Measurements from ENCODE around the gene GDF11.
A peak's percentile ranks its signal among the peaks of the same experiment; 100 is the strongest.

GDF11 gene

GRCh38 chr12:55724226-55724939, 18.5 kb upstream of the GDF11 start:
- DNase-seq = peak; percentile 75

- no peak for DNase-seq
Measured at GRCh38 chr12:55724940-55725309, 18.0 kb upstream of the GDF11 start.

GRCh38 chr12:55725556-55725955, 17.4 kb upstream of the GDF11 start:
- no peak for DNase-seq

GRCh38 chr12:55726971-55727370, 16.0 kb upstream of the GDF11 start:
- no peak for DNase-seq

- DNase-seq = no peak
Measured at GRCh38 chr12:55727643-55728185, 15.2 kb upstream of the GDF11 start.

GRCh38 chr12:55728186-55728938, 14.6 kb upstream of the GDF11 start:
- DNase-seq = no peak

- DNase-seq = peak; percentile 84
Measured at GRCh38 chr12:55728939-55729818, 13.7 kb upstream of the GDF11 start, which contains the start of gene CD63. TSS of gene CD63 (minus strand) at chr12:55729009. CDS start at chr12:55728341, 668 bp downstream.

GRCh38 chr12:55729819-55730818, 12.8 kb upstream of the GDF11 start:
- DNase-seq = peak; percentile 61

GRCh38 chr12:55732288-55732687, 10.6 kb upstream of the GDF11 start:
- no peak for DNase-seq

GRCh38 chr12:55733021-55733555, 9.8 kb upstream of the GDF11 start:
- no peak for DNase-seq

GRCh38 chr12:55733858-55734257, 9.1 kb upstream of the GDF11 start:
- DNase-seq = no peak

- DNase-seq = no peak
Measured at GRCh38 chr12:55734595-55734994, 8.3 kb upstream of the GDF11 start.

GRCh38 chr12:55736076-55736475, 6.8 kb upstream of the GDF11 start:
- DNase-seq = no peak

GRCh38 chr12:55736780-55737580, 5.9 kb upstream of the GDF11 start:
- peak; percentile 69 for DNase-seq

GRCh38 chr12:55737581-55738122, 5.3 kb upstream of the GDF11 start:
- no peak for DNase-seq

- DNase-seq = peak; percentile 92
Measured at GRCh38 chr12:55738123-55739024, 4.5 kb upstream of the GDF11 start.

GRCh38 chr12:55739025-55739378, 3.9 kb upstream of the GDF11 start:
- DNase-seq = no peak

GRCh38 chr12:55741931-55742680, 816 bp upstream of the GDF11 start:
- no peak for DNase-seq

All from activated CD4-positive, alpha-beta T cell treated with anti-CD3 and anti-CD28 coated beads, Interleukin-10, Interleukin-2, amounts not matched to agents 100 ng/mL and 50 ng/mL, durations not matched to agents 16 hours and 8 hours (primary cell).